B cell (primary cell): ENCODE data around the gene USE1. TPM values are rescaled to one million over a fixed set of nuclear protein-coding genes. Genes with fewer than 3 reads are reported as not detected.

ENCODE experiments used
- ATAC-seq: fragments of 200-7000 bp; cut with Tn5 transposase; one replicate; pipeline ENCODE4 v1.10.0; 2021; ENCODE audit warnings: low read depth, mild to moderate bottlenecking, moderate number of reproducible peaks, moderate library complexity
- CTCF ChIA-PET: fragments of 350-600 bp; sonication (Branson Sonifier 250); formaldehyde crosslinking; loops from one replicate; lab custom pipeline; 2021; ENCODE audit warnings: antibody characterized with exemption, inconsistent platforms; lab: Charles Lee
- POLR2A ChIA-PET: fragments of 350-600 bp; sonication (Branson Sonifier 250); formaldehyde crosslinking; loops from one replicate; lab custom pipeline; 2021; ENCODE audit warnings: antibody characterized with exemption; lab: Charles Lee
- DNase-seq: peaks from one replicate; pipeline ENCODE4 v3.0.0; 2013
- H2AFZ ChIP-seq: 2 replicates; pipeline ENCODE4 v1.6.1; 2012; ENCODE audit warnings: mild to moderate bottlenecking, low read depth, low read length; ENCODE audit not compliant: insufficient read depth, poor library complexity, severe bottlenecking
- H3K27ac ChIP-seq, 2 donors: 1 replicate in 1 of 2; 2 replicates in 1 of 2; pipeline ENCODE4 v1.5.1; 2012 to 2013; ENCODE audit warnings: low read length in 2 of 2, mild to moderate bottlenecking in 2 of 2, moderate library complexity in 1 of 2
- H3K27me3 ChIP-seq, 4 experiments: fragments of 200-600 bp in 1 of 4; sonication (generic) in 1 of 4; replicated peaks in 1 of 4; 1 replicate in 2 of 4; 2 replicates in 2 of 4; pipeline versions ENCODE4 v1.6.1 to v1.7.0; 2013 to 2016; ENCODE audit warnings: low read length in 3 of 4, mild to moderate bottlenecking in 2 of 4, mixed read lengths in 1 of 4, moderate library complexity in 1 of 4; ENCODE audit not compliant: insufficient read depth in 4 of 4, control insufficient read depth in 3 of 4; ENCODE audit errors: control extremely low read depth in 1 of 4
- H3K36me3 ChIP-seq, 2 experiments: replicated peaks in 1 of 2; 1 replicate in 1 of 2; 2 replicates in 1 of 2; pipeline versions ENCODE4 v1.6.1 to v1.7.1; 2013; ENCODE audit warnings: low read length in 1 of 2; ENCODE audit not compliant: insufficient read depth in 2 of 2, control insufficient read depth in 1 of 2; ENCODE audit errors: control extremely low read depth in 1 of 2, extremely low read depth in 1 of 2
- H3K4me1 ChIP-seq, 2 donors: fragments of 200-600 bp in 1 of 2; sonication (generic) in 1 of 2; 1 replicate in 1 of 2; 2 replicates in 1 of 2; pipeline versions ENCODE4 v1.5.1 to v1.6.1; 2013 to 2017; ENCODE audit warnings: low read length in 2 of 2; ENCODE audit not compliant: control insufficient read depth in 2 of 2, insufficient read depth in 2 of 2
- H3K4me2 ChIP-seq: replicated peaks from 2 replicates; pipeline ENCODE3; 2012; ENCODE audit warnings: mild to moderate bottlenecking, low read depth, low read length; ENCODE audit not compliant: poor library complexity, severe bottlenecking
- H3K4me3 ChIP-seq, 5 experiments: fragments of 200-600 bp in 1 of 5; sonication (generic) in 1 of 5; 1 replicate in 3 of 5; 2 replicates in 2 of 5; pipeline versions ENCODE4 v1.5.1 to v1.7.0; 2011 to 2016; ENCODE audit warnings: low read length in 4 of 5, mild to moderate bottlenecking in 4 of 5, low read depth in 2 of 5, control low read depth in 1 of 5, moderate library complexity in 1 of 5; ENCODE audit not compliant: insufficient read depth in 1 of 5; ENCODE audit errors: control extremely low read depth in 1 of 5, extremely low read depth in 1 of 5
- H3K79me2 ChIP-seq: fragments of 200-600 bp; sonication (generic); one replicate; pipeline ENCODE4 v1.6.0; 2016; ENCODE audit warnings: low read length; ENCODE audit not compliant: control insufficient read depth, insufficient read depth
- H3K9ac ChIP-seq: fragments of 200-600 bp; sonication (generic); 2 replicates; pipeline ENCODE4 v1.6.1; 2017; ENCODE audit warnings: mild to moderate bottlenecking, low read length, moderate library complexity
- H3K9me3 ChIP-seq, 3 donors: one replicate each; pipeline versions ENCODE4 v1.6.1 to v1.7.1; 2013; ENCODE audit warnings: low read length in 2 of 3; ENCODE audit not compliant: control insufficient read depth in 2 of 3, insufficient read depth in 1 of 3; ENCODE audit errors: control extremely low read depth in 1 of 3
- H4K20me1 ChIP-seq: 2 replicates; pipeline ENCODE4 v1.6.0; 2012; ENCODE audit warnings: mild to moderate bottlenecking, low read length; ENCODE audit not compliant: insufficient read depth, control insufficient read depth, poor library complexity, severe bottlenecking
- H3K27ac Mint-ChIP-seq: one replicate; pipeline ENCODE4 v1.8.0; 2021; ENCODE audit warnings: mixed read lengths
- H3K27me3 Mint-ChIP-seq: one replicate; pipeline ENCODE4 v1.8.0; 2021; ENCODE audit warnings: mixed read lengths
- H3K4me1 Mint-ChIP-seq: one replicate; pipeline ENCODE4 v1.8.0; 2021; ENCODE audit warnings: mixed read lengths
- H3K4me3 Mint-ChIP-seq: one replicate; pipeline ENCODE4 v1.8.0; 2021; ENCODE audit warnings: mixed read lengths
- H3K9me3 Mint-ChIP-seq: one replicate; pipeline ENCODE4 v1.8.0; 2022; ENCODE audit warnings: mixed read lengths; ENCODE audit not compliant: insufficient read depth
- CTCF ChIP-seq: fragments of 200-600 bp; IDR thresholded peaks from one replicate; pipeline ENCODE4 v1.8.0; 2022; ENCODE audit warnings: antibody characterized with exemption, mild to moderate bottlenecking
- EZH2 ChIP-seq: IDR thresholded peaks from 2 replicates; pipeline ENCODE4 v1.6.1; 2012; ENCODE audit warnings: borderline replicate concordance, low read depth, mild to moderate bottlenecking, moderate library complexity, low read length; ENCODE audit not compliant: insufficient read depth, poor library complexity, severe bottlenecking
- WGBS: methylation state at CpG from one replicate; pipeline ENCODE4 v1.1.5; 2013; ENCODE audit warnings: missing lambda C conversion rate; ENCODE audit not compliant: insufficient coverage; 5-methylcytosine and 5-hydroxymethylcytosine counted together
- intact Hi-C: fragments of 100-400 bp; cut with micrococcal nuclease; formaldehyde crosslinking; loops from one replicate; pipeline ENCODE4 v1.10.0; 2022
- polyA plus RNA-seq: library from polyadenylated mRNA; depleted of rRNA; stranded (reverse); fragments of >200 nt; gene quantifications from 2 replicates; pipeline ENCODE4 v1.2.3, GENCODE V29; 2012
- total RNA-seq, 2 donors: library from RNA; stranded (reverse); fragments of 120-200 nt in 1 of 2; gene quantifications; 1 replicate in 1 of 2; 2 replicates in 1 of 2; pipeline versions ENCODE4 v1.2.3 to v1.2.4, GENCODE V29; 2013 to 2022

USE1 gene
- total and polyA plus RNA-seq, 2 donors (not counting 1 experiment from before 2014, with no cell fraction given) = 48.3 to 49.5 TPM

GRCh38 chr19:17214508-17215126, 540 bp upstream of the USE1 start:
- H3K36me3 ChIP-seq = peaks cover 0 to 44% of the 10 kb centered on the region in 2 experiments

More at GRCh38 chr19:17214508-17215126, 540 bp upstream of the USE1 start:
- no peaks in the 10 kb centered on the region for H4K20me1 ChIP-seq
- WGBS = 37% methylated on average over 8 of the region's 16 CpGs
- peak overlapping the region; percentile 76 for H3K4me2 ChIP-seq
- intact Hi-C loops = loop anchor here (1.0 kb wide), 4 partner anchors 12 to 123 kb away; partner anchors contain the start of genes BABAM1, GTPBP3 and OCEL1
- H3K27me3 Mint-ChIP-seq = no peaks in the 10 kb centered on the region
- H2AFZ ChIP-seq = peak overlapping the region; percentile 81
- TF ChIP-seq CTCF (no peak), EZH2 (no peak)
- ChIA-PET CTCF (interaction anchor here (0.7 to 3.0 kb wide), 12 partner anchors 9 to 148 kb away, joined by 3 to 13 read pairs (median 4); partner anchors contain the start of genes DDA1, MRPL34 and OCEL1), POLR2A (interaction anchor here (0.6 to 1.8 kb wide), 21 partner anchors 9 to 555 kb away, joined by 3 to 29 read pairs (median 5); partner anchors contain the start of genes MRPL34, MYO9B, NR2F6 and OCEL1)
- peak overlapping the region; percentile 92 for H3K4me3 Mint-ChIP-seq
- H3K27ac ChIP-seq = peak overlapping the region; percentile 91
- no peaks in the 10 kb centered on the region for H3K9me3 Mint-ChIP-seq
- peaks cover 10 to 30% of the 10 kb centered on the region in 2 donors for H3K4me1 ChIP-seq
- peaks cover 0 to under 1% (median 0%) of the 10 kb centered on the region in 3 donors for H3K9me3 ChIP-seq
- DNase-seq (no peak), ATAC-seq (no peak)
- H3K4me3 ChIP-seq = peak overlapping the region; percentile 41 to 94 (median 80)
- peak overlapping the region; percentile 97 for H3K27ac Mint-ChIP-seq
- H3K79me2 ChIP-seq = no peaks in the 10 kb centered on the region
- H3K9ac ChIP-seq = peak overlapping the region; percentile 89
- H3K4me1 Mint-ChIP-seq = peaks cover 22% of the 10 kb centered on the region
- H3K27me3 ChIP-seq = no peaks in the 10 kb centered on the region
